Endothelial cell of umbilical vein (primary cell): ENCODE measurements around the gene KMT2C.
"Not testable (repeated sequence)": the region's sequence is repeated elsewhere in the genome, so short reads cannot be mapped to it uniquely, and the experiment has no call there.

Source experiments
- CTCF ChIP-seq, 2 donors: IDR thresholded peaks; 1 replicate in 1 of 2; 2 replicates in 1 of 2; pipeline ENCODE4 v1.5.1; 2011; ENCODE audit warnings: low read length in 2 of 2, mild to moderate bottlenecking in 2 of 2, moderate library complexity in 2 of 2, control low read depth in 1 of 2, inconsistent platforms in 1 of 2, low read depth in 1 of 2; ENCODE audit not compliant: insufficient read depth in 1 of 2; ENCODE audit errors: extremely low read depth in 1 of 2
- EZH2 ChIP-seq: IDR thresholded peaks from 2 replicates; pipeline ENCODE4 v1.6.1; 2012; ENCODE audit warnings: borderline replicate concordance, low read depth, mild to moderate bottlenecking, moderate library complexity, low read length, inconsistent platforms; ENCODE audit not compliant: severe bottlenecking
- GATA2 ChIP-seq: IDR thresholded peaks from 2 replicates; pipeline ENCODE4 v1.7.0; 2011; ENCODE audit warnings: low read depth, mild to moderate bottlenecking, moderate library complexity, mixed read lengths, low read length; ENCODE audit not compliant: insufficient read length, insufficient read depth
- MAX ChIP-seq: IDR thresholded peaks from 2 replicates; pipeline ENCODE4 v1.6.1; 2011; ENCODE audit not compliant: insufficient read depth, insufficient read length
- POLR2A ChIP-seq: IDR thresholded peaks from 2 replicates; pipeline ENCODE4 v1.6.1; 2012; ENCODE audit warnings: low read depth, mild to moderate bottlenecking, control low read depth, low read length

- not testable (repeated sequence) for TF ChIP-seq EZH2; GATA2; CTCF (IDR thresholded peaks at IDR 0.05; ENCODE audit: extremely low read depth in 1 of 2, insufficient read depth in 1 of 2, low read depth in 1 of 2, low read length in 2 of 2); POLR2A; MAX
These were observed 216.2 kb downstream of the KMT2C start for GRCh38 chr7:152219556-152219955.
